HG03108 (cell line): ENCODE results near the gene TP53BP2.

Experiments used
- ATAC-seq: cut with Tn5 transposase; IDR thresholded peaks from one replicate; pipeline ENCODE4 v1.9.1; 2021; ENCODE audit warnings: moderate library complexity; ENCODE audit not compliant: unreplicated experiment

The TP53BP2 gene

DNA sequence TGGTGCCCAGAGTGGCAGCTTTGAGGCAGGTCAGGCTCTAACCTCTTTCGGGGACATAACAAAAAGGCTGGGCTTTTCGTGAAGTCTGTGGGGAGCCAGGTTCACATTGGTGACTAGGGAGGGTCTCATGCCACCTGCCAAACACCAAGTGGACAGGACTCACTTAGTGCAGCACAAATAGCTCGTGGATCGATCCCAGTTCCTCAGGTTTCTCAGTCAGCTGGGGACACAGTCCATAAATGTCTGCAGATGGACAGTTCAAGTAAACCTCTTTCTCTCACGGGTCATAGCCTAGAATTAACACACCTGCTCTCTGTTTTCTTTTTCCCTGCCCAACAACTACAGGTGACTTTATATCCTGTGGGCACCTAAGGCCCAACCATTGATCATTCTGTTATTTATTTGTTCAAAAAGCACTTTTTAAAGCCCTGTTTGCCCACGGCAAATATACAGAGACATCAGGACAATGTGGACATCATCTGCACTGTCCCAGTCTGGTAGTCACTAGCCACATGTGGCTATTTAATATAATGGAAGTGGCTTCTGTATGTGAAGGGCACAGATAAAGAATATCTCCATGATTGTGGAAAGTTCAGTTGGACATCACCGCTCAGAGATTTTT lies 79.9 kb downstream of the TP53BP2 start:
- no peak for ATAC-seq

DNA sequence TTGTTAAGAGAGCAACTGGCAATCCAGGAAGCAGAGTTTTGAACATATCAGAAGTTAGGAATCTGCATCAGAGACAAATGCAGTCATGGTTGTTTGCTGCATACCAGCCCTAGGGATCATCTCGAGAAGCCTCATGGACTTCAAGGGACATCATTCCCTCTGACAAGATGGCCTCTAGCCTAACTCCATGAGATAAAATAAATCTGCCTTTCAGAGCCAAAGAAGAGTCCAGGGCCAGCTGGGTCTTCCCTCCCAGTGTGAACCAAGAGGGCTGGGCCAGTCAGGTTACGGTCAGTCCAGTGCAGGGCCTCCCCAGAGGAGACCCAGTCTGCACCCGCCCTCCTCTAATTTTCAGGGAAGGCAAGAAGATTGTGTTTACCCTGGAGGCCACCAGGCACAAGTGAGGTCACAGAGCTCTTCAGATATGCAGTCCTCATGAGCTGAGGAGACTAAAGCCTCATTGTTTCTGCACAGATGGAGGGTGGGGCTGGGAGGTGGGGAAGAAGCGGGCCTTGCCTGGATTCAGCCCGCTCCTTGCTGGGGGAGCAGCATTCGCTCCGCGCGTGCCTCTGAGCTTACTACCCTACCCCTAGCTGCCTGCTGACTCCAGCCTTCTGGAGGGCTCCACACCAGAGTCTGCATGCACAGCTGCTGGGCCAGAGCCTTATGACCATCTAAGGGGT lies 80.6 kb downstream of the TP53BP2 start:
- no peak for ATAC-seq

DNA sequence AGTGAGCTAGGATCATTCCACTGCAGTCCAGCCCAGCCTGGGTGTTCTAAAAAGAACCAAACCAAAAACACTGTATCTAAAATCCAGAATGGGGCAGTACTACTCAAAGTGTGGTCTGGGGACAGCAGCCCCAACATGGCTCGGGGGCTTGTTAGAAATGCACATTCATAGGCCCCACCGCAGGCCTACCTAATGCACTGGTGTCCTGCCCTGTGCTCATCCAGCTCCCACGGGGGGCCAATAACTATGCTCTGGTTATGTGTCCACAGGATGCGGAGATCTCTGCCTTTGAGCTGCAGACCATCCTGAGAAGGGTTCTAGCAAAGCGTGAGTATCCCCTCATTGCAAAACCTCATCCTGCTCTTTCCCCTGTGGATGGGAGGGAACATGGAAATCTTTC lies 81.9 kb downstream of the TP53BP2 start:
- ATAC-seq: no peak

DNA sequence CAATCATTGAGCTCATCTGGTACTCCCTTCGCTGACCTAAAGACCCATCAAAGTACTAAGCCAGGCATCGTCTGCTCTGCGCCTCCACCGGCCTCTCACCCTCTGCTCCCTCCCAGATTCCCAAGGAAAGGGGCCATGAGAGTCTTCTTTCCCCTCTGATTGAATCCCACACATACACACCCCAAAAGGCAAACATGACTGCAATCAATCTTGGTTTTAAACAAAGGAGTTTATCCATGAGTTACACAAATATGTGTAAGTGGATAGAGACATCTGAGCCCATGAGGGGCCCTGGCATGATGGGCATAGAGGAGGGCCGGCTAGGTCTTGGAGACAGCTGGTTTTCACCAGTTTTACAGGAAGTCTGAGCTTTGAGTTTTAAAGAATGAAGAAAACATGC lies 82.5 kb downstream of the TP53BP2 start:
- ATAC-seq: no peak

DNA sequence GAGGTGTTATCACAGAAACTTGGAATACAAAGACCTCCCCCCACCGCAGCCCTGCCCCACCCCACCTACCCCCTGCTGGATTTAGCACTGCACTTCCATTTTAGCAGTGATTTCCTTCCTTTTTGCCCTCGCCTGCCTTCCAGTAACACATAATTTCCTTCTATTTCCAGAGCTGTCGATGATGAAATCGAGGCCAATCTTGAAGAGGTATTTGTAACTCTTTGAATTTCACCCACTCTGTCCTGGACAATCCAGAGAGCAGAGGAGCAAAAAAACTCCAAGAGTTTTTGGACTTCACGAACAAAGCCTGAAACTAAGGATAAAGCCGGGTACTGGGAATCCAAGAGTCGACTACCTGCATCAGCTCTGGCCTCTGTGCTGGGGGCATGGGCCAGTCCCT lies 84.3 kb downstream of the TP53BP2 start:
- no peak for ATAC-seq

DNA sequence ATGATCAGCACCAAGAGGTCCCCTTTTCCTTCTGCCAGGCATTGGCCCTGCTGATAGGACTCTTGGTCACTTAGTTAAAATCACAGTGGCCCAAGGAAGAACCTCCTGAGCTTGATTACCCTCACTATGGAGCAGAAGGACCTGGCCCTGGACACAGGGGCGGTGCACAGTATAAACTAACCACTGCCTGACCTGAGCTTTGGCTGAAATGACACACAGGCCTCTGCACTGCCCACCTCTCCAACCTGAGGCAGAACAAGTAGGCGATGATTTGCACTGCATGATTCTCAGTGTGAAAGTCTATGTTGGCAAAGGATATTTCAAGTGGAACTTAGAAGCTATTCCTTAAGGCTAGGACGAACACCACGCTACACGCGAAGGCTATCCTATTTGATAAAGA lies 84.9 kb downstream of the TP53BP2 start:
- no peak for ATAC-seq

DNA sequence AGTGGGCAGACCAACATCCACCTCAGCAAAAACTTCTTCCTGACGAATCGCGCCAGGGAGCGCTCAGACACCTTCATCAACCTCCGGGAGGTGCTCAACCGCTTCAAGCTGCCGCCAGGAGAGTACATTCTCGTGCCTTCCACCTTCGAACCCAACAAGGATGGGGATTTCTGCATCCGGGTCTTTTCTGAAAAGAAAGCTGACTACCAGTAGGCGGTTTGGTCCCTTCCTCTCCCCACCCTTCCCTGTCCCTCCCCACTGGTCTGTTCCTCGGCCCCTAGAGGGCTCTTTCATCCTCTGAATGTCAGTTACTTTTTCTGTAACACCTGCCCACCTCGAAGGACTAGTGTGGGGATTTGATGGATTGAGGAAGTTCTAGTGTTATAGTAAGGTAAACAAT lies 86.5 kb downstream of the TP53BP2 start:
- no peak for ATAC-seq

DNA sequence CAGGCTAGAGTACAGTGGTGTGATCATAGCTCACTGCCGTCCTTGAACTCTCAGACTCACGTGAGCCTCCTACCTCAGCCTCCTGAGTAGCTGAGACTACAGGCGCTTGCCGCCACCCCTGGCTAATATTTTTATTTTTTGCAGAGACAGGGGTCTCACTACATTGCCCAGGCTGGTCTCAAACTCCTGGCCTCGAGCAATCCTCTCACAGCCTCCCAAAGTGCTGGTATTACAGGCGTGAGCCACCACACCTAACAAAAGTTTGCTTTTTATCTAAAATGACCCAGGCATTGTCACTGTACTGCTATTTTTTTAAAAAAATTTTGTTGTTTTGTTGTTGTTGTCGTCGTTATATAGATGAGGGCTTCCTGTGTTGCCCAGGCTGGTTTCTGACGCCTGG lies 87.0 kb downstream of the TP53BP2 start:
- no peak for ATAC-seq

DNA sequence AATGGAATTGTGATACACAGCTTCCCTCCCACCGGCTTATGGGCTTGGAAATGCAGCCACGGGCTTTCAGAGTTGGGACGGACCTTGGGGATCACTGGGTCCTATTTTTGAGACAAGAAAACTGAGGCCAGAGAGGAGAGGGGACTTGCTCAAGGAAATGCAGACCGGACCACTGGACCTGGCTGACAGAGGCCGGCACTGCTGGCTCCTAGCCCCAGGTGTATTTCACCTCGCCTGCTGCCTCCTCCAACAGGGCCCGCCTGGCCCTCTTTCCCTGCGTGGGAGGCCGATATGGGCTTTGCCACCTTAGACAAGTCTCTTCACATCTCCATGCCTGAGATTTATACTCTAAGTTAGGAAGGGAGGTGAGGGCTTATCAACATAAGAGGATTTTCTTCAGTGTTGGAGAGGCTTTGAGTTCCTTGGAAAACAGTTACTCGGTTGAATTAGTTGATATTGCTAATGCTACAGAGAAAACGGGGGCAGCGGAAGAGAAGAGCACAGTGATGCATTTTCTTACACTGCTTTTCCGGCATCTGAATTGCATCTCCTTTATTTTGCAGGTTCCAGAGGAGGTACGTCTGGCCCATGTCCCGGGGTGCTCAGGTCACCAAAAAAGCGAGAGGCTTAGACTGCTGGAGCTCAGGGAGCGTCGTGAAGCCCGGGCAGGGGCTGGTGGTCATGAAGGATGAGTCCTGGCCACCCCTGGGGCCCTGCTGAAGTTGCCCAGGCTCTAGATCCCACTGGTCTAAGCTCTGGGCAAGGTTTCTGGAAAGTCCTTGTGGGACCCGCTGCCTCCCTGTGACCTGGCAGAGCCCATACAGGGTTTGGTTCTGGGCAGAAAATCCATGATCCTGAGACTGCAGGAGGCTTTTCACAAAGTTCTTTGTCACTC lies 88.7 kb downstream of the TP53BP2 start:
- ATAC-seq: no peak

DNA sequence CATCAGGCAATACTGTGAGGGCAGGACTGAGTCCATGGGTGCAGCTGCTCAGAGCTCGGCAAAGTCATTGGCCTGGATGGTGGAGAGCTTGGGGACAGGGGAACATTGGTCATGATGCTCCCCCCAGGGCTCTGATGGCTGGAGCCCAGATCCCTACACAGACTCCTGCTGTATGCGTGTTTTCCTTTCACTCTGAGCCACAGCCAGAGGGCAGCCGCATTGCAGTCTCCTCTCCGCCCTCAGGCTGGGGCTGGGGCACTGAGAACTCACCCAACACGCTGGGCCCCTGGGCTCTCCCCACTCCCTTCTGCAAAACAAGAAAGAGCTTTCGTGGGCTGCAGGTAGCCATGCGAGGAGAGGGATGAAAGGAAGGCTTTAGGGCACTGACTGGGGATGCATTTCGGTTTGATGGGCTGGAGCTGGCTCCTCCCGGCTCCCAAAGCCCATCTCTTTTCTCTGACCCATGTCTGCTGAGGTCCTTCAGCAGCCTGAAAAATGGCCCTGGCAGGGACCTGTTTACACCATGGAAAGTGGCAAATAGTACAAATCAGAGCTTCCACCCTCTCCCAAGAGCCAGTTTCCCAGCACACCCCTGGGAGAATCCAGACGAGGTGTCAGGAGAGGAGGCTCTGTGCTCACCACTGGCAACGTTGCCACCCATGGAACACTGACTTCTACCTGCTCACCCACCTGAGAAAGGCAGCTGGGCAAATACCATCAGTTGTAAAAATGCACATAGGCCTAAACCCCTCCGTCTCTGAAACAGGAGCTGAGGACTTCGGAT lies 89.6 kb downstream of the TP53BP2 start:
- ATAC-seq: no peak

DNA sequence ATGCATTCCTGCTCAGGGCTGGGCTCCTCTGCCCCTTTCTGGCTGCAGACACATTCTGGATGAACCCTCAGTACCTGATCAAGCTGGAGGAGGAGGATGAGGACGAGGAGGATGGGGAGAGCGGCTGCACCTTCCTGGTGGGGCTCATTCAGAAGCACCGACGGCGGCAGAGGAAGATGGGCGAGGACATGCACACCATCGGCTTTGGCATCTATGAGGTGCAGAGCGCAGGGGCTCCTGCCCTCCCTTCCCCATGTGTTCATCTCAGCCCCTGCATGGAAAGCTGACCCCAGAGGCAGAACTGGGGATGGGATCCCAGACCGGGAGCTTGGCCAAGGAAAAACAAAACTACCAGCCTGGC lies 90.3 kb downstream of the TP53BP2 start:
- ATAC-seq: no peak

DNA sequence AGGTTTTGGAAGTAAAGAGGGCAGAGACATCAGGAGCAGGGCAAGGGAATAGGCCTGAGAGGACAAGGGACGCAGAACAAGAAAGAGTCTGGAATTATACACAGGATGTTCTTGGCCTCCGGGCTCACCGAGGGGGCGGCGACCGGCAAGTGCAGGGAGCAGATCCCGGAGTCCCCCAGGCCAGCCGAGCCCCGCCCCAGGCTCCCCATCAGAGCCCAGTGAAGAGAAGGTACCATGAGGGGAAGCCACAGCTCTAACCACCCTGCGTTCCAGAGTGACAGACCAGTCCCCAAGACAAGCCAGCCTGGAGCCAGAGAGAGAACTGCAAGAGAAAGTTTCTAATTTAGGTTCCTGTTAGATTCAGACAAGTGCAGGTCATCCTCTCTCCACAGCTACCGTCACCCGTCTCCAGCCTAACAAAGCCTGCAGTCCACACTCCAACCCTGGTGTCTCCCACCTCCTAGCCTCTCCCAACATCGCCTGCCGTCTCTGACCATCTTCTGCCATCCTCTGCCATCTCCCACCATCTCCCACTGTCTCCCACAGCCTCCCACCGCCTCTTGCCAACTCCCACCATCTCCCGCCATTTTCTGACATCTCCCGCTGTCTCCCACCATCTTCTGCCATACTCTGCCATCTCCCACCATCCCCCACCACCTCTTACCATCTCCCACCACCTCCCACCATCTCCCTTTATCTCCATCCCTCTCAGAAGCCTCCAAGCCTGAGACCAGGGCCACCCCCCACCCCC lies 90.9 kb downstream of the TP53BP2 start:
- no peak for ATAC-seq

DNA sequence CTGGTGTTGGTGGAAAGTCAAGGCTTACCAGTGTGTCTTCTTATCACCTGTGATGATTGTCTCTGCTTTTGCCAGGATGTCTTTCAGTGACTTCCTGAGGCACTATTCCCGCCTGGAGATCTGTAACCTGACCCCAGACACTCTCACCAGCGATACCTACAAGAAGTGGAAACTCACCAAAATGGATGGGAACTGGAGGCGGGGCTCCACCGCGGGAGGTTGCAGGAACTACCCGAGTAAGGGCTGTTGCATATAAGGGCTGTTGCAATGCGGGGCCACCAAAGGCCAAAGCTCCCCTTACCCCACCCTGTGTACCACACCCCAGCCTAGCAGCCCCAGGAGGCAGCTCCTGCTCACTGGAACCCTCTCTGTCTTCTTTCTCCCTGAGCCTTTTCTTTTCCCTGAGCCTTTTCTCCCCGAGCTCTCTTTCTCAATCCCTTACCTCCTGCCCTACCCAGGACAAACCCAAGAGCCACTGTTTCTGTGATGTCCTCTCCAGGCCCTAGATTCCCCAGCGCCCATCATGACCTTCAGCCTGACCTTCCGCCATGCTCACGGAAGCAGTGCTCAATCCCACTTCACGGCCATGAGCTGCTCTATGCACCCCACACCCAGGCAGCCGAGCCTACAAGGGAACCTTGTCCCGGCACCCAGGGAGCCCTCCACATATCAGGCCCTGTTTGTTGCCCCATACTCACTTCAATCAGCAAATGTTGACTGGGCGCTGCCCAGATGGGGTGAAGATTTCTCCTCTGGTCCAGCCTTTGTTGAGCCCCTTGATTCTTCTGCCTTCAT lies 92.8 kb downstream of the TP53BP2 start:
- ATAC-seq: no peak

DNA sequence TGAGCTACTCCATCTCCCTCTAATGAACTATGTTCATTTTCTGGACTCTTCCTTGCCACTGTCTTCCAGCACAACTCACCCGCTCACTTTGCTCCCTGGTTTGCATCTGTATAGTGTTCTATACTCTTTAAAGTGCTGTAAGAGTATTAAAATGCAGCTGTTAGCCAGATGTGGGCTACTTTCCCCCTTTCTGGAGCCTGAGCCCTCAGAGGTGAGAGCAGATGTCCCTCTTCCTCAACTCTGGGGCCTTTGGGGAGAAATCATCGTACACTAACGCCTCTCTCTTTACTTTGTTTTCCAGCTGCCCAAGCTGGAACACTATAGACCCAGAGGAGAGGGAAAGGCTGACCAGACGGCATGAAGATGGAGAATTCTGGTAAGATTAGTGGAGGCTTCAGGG lies 94.1 kb downstream of the TP53BP2 start:
- no peak for ATAC-seq

DNA sequence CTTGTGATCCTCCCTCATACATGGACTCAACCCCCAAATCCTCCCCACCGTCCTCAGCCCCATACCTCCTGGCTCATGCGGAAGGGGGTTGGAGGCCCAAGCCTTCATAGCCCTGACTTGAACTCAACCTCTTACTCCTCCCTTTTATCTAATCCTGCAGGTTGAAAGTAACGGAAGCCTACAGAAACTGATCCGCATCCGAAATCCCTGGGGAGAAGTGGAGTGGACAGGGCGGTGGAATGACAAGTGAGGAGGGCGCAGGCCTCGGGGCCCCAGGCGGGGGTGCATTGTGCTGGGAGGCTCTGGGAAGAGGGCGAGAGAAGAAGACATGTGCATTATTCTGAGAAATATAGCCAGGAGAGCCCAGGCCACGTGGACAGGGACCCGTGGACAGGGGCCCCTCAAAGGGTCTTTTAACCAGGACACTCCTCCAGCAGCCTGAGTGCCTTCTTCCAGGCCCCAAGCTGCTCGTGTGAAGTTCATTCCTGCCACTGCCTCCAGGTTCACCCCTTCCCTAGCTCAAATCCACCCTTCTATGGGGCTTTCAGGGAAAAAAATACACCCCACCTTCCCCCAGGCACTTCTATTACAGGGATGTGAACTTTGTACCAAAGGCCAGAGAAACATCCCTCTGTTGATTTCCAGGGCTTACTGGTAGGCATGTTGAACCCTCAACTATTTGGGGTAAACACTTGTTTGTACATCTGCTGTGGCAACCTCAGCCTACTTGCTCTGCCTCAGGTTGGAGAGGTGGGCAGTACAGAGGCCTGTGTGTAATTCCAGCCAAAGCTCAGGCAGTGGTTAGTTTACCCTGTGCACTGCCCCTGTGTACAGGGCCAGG lies 94.8 kb downstream of the TP53BP2 start:
- ATAC-seq: no peak

DNA sequence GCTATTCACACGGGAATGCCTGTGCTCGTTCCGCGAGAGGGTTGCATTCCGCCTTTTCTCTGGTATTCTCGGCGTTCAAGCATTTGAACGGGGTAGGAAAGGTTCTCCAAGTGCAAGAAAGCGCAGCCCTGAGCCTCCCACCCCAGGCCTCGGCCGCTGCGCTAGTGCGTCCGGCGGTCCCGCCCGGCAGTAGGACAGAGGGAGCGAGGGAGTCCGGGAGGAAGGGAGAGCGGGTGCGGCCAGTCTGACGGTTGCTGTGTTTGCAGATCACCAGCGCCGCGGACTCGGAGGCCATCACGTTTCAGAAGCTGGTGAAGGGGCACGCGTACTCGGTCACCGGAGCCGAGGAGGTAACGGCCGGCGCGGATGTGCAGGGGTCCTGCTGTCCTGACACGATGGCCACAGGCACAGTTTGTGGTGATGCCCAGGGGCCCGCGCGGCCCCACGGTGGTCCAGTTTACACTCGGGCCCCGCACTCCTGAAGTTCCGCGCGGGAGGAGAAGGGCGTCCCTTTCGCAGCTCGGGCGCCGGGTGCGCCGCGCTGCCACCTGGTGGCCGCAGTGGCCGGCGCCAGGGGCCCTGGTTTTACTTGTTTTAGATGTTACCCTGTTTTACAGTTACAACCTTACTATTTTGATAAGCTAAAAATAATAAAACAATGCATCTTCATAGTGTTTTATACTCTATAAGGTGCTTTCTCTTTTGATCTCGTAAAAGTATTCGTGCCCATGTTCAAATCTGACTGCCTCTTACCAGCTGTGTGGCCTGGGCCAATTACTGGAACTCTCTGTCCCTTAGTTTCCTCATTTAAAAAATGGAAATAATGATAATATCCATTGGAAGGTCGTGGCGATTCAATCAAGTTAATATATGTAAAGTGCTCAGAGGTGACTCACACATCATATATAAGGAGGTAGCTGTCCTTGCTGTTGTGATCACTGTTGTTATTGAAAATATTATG lies 96.7 kb downstream of the TP53BP2 start:
- peak; percentile 58 for ATAC-seq

DNA sequence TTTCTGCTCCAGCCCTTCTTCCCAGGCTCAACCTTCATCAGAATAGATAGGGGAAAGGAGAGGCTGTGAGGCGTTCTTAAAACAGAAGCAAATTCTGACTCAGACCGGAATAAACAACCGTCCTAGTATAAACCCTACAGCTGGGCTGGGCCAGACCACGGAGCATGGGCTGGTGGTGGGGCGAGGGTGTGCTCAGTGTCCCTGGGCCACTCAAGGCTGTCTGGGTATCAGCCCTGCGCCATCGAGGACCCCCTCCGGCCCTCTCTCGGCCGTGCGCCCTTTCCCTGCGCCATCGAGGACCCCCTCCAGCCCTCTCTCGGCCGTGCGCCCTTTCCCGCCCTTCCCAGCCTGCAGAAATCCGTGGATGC lies 97.4 kb downstream of the TP53BP2 start:
- ATAC-seq: no peak

DNA sequence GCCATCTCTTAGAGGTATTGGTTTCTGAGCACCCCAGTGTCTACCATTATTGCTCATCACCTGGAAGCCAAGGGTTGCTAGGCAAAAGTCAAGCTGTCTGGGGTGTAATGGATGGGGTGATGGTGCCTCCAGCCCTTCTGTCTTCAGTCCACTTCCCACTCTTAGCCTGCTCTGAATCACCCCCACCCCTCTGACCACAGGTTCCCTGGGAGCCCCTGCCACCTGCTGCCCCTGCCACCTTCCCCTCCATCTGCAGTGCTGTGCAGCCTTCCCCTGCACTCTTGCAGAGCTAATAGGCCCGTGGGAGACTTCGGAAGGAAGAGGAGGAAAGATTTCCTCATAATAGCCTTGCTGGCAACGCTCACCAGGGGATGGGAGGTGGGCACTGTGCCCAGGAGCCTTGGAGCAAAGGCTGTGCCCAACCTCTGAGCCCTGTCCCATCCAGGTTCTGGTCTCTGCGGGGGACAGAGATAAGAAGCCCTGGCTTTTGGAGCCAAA lies 97.9 kb downstream of the TP53BP2 start:
- ATAC-seq: no peak
